Osteocyte (in vitro differentiated cells): Measurements from ENCODE around the gene ZNF429. TPM values are rescaled to one million over a fixed set of nuclear protein-coding genes. Genes with fewer than 3 reads are reported as not detected.

ENCODE experiments used
- DNase-seq: peaks from one replicate; pipeline ENCODE4 v3.0.0; 2021; ENCODE audit warnings: mixed read lengths; ENCODE audit not compliant: unreplicated experiment; ENCODE audit errors: extremely low spot score
- H3K27ac Mint-ChIP-seq: one replicate; pipeline ENCODE4 v1.8.0; 2021; ENCODE audit warnings: mild to moderate bottlenecking, mixed read lengths; ENCODE audit not compliant: unreplicated experiment
- H3K27me3 Mint-ChIP-seq: one replicate; pipeline ENCODE4 v1.8.0; 2021; ENCODE audit warnings: mixed read lengths; ENCODE audit not compliant: unreplicated experiment
- H3K36me3 Mint-ChIP-seq: one replicate; pipeline ENCODE4 v1.8.0; 2021; ENCODE audit warnings: mixed read lengths; ENCODE audit not compliant: unreplicated experiment
- H3K4me1 Mint-ChIP-seq: one replicate; pipeline ENCODE4 v1.8.0; 2021; ENCODE audit warnings: mixed read lengths; ENCODE audit not compliant: unreplicated experiment
- H3K4me3 Mint-ChIP-seq: one replicate; pipeline ENCODE4 v1.8.0; 2021; ENCODE audit warnings: mild to moderate bottlenecking, moderate library complexity, mixed read lengths; ENCODE audit not compliant: unreplicated experiment
- H3K9me3 Mint-ChIP-seq: one replicate; pipeline ENCODE4 v1.8.0; 2021; ENCODE audit warnings: mixed read lengths; ENCODE audit not compliant: unreplicated experiment
- CTCF ChIP-seq: fragments of 200-600 bp; sonication (generic); IDR thresholded peaks from 2 replicates; pipeline ENCODE4 v1.5.0; 2021; ENCODE audit warnings: antibody characterized with exemption, mild to moderate bottlenecking, moderate library complexity
- total RNA-seq: library from RNA; stranded (reverse); gene quantifications from 2 replicates; pipeline ENCODE4 v1.2.1, GENCODE V29; 2021

Gene ZNF429
- total RNA-seq, 1 donor from 2014 or later = 8.7 TPM

- no peaks in the 10 kb centered on the region for H3K36me3 Mint-ChIP-seq
- H3K4me3 Mint-ChIP-seq = no peak overlapping the region
- peak; percentile 51 for DNase-seq
- no peak for TF ChIP-seq CTCF
- H3K27me3 Mint-ChIP-seq = no peaks in the 10 kb centered on the region
- H3K27ac Mint-ChIP-seq = no peak overlapping the region
- peaks cover 57% of the 10 kb centered on the region for H3K9me3 Mint-ChIP-seq
- no peaks in the 10 kb centered on the region for H3K4me1 Mint-ChIP-seq
Measured at GRCh38 chr19:21571316-21571715, 65.9 kb downstream of the ZNF429 start.

GRCh38 chr19:21574607-21575006, 69.2 kb downstream of the ZNF429 start:
- Mint-ChIP-seq H3K27ac (no peak overlapping the region), H3K27me3 (no peaks in the 10 kb centered on the region), H3K4me3 (no peak overlapping the region), H3K36me3 (no peaks in the 10 kb centered on the region), H3K9me3 (peaks cover 46% of the 10 kb centered on the region), H3K4me1 (no peaks in the 10 kb centered on the region)
- no peak for DNase-seq
- no peak for TF ChIP-seq CTCF

DNA sequence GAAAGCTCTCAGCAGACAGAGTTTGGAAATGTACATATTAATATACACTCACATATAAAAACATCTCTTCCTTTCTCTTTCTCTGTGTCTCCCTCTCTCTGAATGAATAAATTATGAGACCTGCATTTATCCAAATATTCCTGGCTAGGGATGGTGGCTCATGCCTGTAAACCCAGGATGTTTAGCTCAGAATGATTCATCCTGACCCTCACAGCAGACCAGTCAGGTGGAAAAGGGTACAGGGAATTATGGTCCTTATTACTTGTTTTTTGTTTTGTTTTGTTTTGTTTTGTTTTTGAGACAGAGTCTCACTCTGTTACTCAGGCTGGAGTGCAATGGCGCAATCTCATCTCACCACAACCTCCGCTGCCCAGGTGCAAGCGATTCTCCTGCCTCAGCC, 71.1 kb downstream of the ZNF429 start:
- no peaks in the 10 kb centered on the region for H3K36me3 Mint-ChIP-seq
- H3K4me3 Mint-ChIP-seq = no peak overlapping the region
- peaks cover 45% of the 10 kb centered on the region for H3K9me3 Mint-ChIP-seq
- H3K4me1 Mint-ChIP-seq = no peaks in the 10 kb centered on the region
- no peak overlapping the region for H3K27ac Mint-ChIP-seq
- no peak for TF ChIP-seq CTCF
- DNase-seq = no peak
- H3K27me3 Mint-ChIP-seq = no peaks in the 10 kb centered on the region

DNA sequence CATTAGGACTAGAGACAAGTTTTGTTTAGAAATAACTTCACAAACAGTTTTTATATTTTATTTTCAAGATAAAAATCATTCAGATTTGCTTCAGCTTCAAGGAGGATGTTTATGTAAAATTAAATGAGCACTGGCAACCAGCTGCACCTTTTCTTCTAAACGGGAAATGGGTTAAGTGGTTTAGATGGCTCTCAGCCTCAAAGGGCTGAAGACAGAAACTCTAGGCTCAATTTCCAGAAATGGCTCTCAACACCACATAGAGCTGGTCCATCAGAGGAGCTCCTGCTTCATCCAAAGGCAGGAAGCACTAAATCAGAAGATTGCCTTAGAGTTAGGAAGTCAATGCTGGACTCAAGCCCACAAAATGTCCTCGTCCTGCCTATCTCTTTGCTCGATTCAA, 74.7 kb downstream of the ZNF429 start:
- Mint-ChIP-seq H3K36me3 (no peaks in the 10 kb centered on the region), H3K27ac (no peak overlapping the region), H3K4me1 (no peaks in the 10 kb centered on the region), H3K4me3 (no peak overlapping the region), H3K9me3 (peaks cover 50% of the 10 kb centered on the region), H3K27me3 (no peaks in the 10 kb centered on the region)
- no peak for DNase-seq
- TF ChIP-seq CTCF = no peak

DNA sequence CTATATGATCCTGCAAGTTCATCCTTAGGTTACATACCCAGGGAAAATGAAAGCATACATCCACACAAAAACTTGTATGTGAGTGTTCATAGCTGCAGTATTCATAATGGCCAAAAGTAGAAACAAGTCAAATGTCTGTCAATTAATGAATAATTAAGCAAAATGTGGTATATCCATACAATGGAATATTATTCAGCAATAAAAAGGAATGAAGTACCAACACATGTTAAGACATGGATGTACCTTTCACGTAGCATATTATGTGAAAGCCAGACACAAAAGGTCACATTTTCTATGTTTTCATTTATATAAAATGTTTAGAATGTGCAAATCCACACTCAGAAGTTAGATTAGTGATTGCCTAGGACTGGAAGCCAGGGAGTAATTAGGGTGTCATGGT, 75.4 kb downstream of the ZNF429 start:
- no peak for TF ChIP-seq CTCF

More for the DNA sequence above, 75.4 kb downstream of the ZNF429 start:
- Mint-ChIP-seq H3K4me3 (no peak overlapping the region), H3K9me3 (peaks cover 46% of the 10 kb centered on the region), H3K27me3 (no peaks in the 10 kb centered on the region), H3K36me3 (no peaks in the 10 kb centered on the region), H3K4me1 (no peaks in the 10 kb centered on the region), H3K27ac (no peak overlapping the region)
- no peak for DNase-seq
